GM12874 (cell line): Measurements from ENCODE around the gene CYP4B1.

Source experiments
- TF ChIP-seq, protein P1 (sequence below): IDR thresholded peaks from 2 replicates; pipeline ENCODE4 v1.5.1; 2011; ENCODE audit warnings: low read depth, mild to moderate bottlenecking, control low read depth, low read length, moderate library complexity; ENCODE audit not compliant: insufficient read depth

The CYP4B1 gene

GRCh38 chr1:46819335-46819734 lies 20.5 kb downstream of the CYP4B1 start:
- TF ChIP-seq, protein P1, sequence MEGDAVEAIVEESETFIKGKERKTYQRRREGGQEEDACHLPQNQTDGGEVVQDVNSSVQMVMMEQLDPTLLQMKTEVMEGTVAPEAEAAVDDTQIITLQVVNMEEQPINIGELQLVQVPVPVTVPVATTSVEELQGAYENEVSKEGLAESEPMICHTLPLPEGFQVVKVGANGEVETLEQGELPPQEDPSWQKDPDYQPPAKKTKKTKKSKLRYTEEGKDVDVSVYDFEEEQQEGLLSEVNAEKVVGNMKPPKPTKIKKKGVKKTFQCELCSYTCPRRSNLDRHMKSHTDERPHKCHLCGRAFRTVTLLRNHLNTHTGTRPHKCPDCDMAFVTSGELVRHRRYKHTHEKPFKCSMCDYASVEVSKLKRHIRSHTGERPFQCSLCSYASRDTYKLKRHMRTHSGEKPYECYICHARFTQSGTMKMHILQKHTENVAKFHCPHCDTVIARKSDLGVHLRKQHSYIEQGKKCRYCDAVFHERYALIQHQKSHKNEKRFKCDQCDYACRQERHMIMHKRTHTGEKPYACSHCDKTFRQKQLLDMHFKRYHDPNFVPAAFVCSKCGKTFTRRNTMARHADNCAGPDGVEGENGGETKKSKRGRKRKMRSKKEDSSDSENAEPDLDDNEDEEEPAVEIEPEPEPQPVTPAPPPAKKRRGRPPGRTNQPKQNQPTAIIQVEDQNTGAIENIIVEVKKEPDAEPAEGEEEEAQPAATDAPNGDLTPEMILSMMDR, result no peak

DNA sequence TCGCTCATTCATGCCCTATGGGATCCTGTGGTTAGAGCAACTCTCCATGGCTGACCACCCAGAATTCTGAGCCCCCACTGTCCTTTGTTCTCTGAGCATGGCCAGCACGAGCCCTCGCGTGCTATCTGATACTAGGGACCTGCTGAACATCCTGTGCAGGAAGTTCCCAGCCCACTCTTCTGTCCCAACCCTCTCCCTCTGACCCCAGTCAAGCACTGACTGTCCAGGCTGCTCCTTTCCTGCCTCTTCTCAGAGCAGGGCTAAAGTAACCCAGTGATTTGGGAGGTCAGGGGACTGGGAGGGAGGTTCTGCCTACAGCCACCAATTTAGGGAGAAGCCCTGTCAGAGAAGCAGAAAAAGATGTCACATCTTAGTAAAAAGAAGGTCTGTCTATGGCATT lies 21.2 kb downstream of the CYP4B1 start:
- TF ChIP-seq, protein P1, result no peak

GRCh38 chr1:46820560-46821060 lies 21.8 kb downstream of the CYP4B1 start:
- TF ChIP-seq, protein P1, result no peak

DNA sequence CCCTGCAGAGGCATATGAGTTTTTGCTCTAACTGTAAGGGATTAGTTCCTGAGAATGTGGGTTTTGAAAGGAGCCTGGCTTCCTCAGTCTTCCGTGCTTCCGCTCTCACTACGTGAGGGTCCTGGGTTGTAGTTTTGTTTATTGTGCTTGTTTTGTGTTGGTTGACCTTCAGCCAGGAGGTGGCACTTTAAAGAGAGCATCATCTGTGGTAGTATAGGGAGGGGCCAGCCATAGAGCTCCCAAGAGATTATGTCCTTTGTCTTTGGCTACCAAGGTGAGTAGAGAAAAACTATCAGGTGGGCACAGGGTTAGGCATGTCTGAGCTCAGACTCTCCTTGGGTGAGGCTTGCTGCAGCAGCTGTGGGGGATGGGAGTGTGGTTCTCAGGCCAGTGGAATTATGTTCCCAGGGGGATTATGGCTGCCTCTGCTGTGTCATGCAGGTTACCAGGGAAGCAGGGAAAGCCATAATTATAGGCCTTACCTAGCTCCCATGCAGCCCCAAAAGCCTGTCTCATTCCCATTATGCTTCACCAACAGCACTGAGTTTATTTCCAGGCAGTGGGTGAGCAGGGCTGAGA lies 23.5 kb downstream of the CYP4B1 start:
- TF ChIP-seq, protein P1, result no peak

DNA sequence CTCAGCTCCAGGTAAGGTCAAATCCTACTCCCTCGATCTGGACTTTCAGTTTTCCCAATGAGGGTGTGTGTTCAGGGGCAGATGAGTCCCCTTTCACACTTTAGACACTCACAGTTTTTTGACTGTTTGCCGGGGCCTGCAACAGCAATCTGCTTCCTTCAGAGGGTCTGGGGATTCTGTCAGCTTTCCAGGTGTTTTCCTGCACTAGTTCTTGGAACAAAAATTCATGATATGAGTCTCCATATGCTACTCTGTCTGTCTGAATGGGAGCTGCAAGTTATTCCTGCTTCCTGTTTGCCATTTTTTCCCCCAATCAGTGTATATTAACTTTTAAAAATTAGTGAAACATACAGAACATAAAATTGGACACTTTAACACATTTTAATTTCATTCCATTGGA lies 24.3 kb downstream of the CYP4B1 start:
- TF ChIP-seq, protein P1, result no peak

DNA sequence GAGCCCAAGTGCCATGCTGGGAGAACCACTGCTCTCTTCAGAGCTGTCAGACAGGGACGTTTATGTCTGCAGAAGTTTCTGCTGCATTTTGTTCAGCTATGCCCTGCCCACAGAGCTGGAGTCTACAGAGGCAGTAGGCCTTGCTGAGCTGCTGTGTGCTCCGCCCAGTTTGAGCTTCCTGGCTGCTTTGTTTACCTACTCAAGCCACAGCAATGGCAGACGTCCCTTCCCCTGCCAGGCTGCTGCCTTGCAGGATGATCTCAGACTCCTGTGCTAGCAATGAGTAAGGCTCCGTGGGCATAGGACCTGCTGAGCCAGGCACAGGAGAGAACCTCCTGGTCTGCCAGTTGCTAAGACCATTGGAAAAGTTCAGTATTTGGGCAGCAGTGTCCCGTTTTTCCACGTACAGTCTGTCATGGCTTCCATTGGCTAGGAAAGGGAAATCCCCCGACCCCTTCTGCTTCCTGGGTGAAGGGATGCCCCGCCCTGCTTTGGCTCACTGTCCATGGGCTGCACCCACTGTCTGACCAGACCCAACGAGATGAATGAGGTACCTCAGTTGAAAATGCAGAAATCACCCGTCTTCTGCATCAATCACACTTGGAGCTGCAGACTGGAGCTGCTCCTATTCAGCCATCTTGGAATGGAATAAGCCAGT lies 31.9 kb downstream of the CYP4B1 start:
- TF ChIP-seq, protein P1, result no peak

- TF ChIP-seq, protein P1, result no peak
These were observed 63.5 kb downstream of the CYP4B1 start for GRCh38 chr1:46862348-46862747.
